HepG2 (cell line): Measurements from ENCODE around the gene PDE6C. TPM values are rescaled to one million over a fixed set of nuclear protein-coding genes. Genes with fewer than 3 reads are reported as not detected.

Experiments
- ATAC-seq: fragments of 200-7000 bp; cut with Tn5 transposase; 3 replicates; pipeline ENCODE4 v1.9.1; 2020; ENCODE audit warnings: mild to moderate bottlenecking, moderate library complexity
- BruUV-seq: library from RNA; stranded (reverse); fragments of 400-500 nt; replicated peaks from 2 replicates; lab custom pipeline; 2021; lab: Mats Ljungman, UMichigan
- CTCF ChIA-PET: fragments of 300-600 bp; formaldehyde crosslinking; extraction: SDS; loops from one replicate; lab custom pipeline; 2021; ENCODE audit warnings: low total read pairs, inconsistent platforms, low intra/inter-chr PET ratio; lab: Yijun Ruan, JAX
- POLR2A ChIA-PET: fragments of 350-600 bp; sonication (Branson Sonifier 250); formaldehyde crosslinking; loops from one replicate; lab custom pipeline; 2020; ENCODE audit warnings: antibody characterized with exemption, inconsistent platforms; lab: Yijun Ruan, JAX
- DNase-seq: peaks from one replicate; pipeline ENCODE4 v3.0.0-alpha.2; 2015; ENCODE audit warnings: low spot score
- FAIRE-seq: peaks from 3 replicates; lab custom pipeline; 2011; peaks lifted over from hg19 to GRCh38; lab: Jason Lieb, UNC
- H2AFZ ChIP-seq: one replicate; pipeline ENCODE4 v1.6.1; 2011; ENCODE audit warnings: low read length, inconsistent platforms
- H3K27ac ChIP-seq: fragments of 300-600 bp; 3 replicates; pipeline ENCODE4 v1.8.0; 2011; ENCODE audit warnings: mixed run types, mild to moderate bottlenecking, mixed read lengths, low read length, inconsistent platforms; ENCODE audit not compliant: insufficient read depth; ENCODE audit errors: extremely low read length
- H3K27me3 ChIP-seq, 2 experiments: fragments of 200-600 bp in 1 of 2; 2 replicates in 1 of 2; 3 replicates in 1 of 2; pipeline versions ENCODE4 v1.6.0 to v1.8.0; 2011; ENCODE audit warnings: low read length in 2 of 2, mild to moderate bottlenecking in 2 of 2, moderate library complexity in 2 of 2, inconsistent platforms in 1 of 2; ENCODE audit not compliant: insufficient read depth in 2 of 2, control insufficient read depth in 1 of 2
- H3K36me3 ChIP-seq, 2 experiments: fragments of 200-600 bp in 1 of 2; replicated peaks in 1 of 2; 2 replicates in 1 of 2; 3 replicates in 1 of 2; pipeline versions ENCODE4 v1.5.1 to v1.8.0; 2011; ENCODE audit warnings: low read length in 2 of 2, inconsistent platforms in 1 of 2; ENCODE audit not compliant: insufficient read depth in 2 of 2, control insufficient read depth in 1 of 2
- H3K4me1 ChIP-seq: 2 replicates; pipeline ENCODE4 v1.5.1; 2012; ENCODE audit warnings: low read length, inconsistent platforms; ENCODE audit not compliant: insufficient read depth
- H3K4me2 ChIP-seq: 2 replicates; pipeline ENCODE4 v1.6.0; 2011; ENCODE audit warnings: low read depth, low read length, inconsistent platforms
- H3K4me3 ChIP-seq, 3 experiments: fragments of 200-600 bp in 1 of 3; sonication (generic), shearing (Covaris generic) in 1 of 3; replicated peaks in 1 of 3; 2 replicates each; pipeline ENCODE4 v1.5.1; 2011 to 2016; ENCODE audit warnings: low read length in 3 of 3, inconsistent platforms in 2 of 3, low read depth in 2 of 3, mild to moderate bottlenecking in 2 of 3, control low read depth in 1 of 3, mixed read lengths in 1 of 3; ENCODE audit not compliant: insufficient read depth in 1 of 3
- H3K79me2 ChIP-seq: one replicate; pipeline ENCODE4 v1.6.1; 2011; ENCODE audit warnings: low read length, inconsistent platforms; ENCODE audit not compliant: insufficient read depth
- H3K9ac ChIP-seq: 2 replicates; pipeline ENCODE4 v1.6.0; 2011; ENCODE audit warnings: mild to moderate bottlenecking, low read depth, low read length, inconsistent platforms; ENCODE audit not compliant: insufficient read depth
- H3K9me3 ChIP-seq: 2 replicates; pipeline ENCODE4 v1.5.1; 2012; ENCODE audit warnings: mild to moderate bottlenecking, low read length
- H4K20me1 ChIP-seq: 2 replicates; pipeline ENCODE4 v1.6.0; 2011; ENCODE audit warnings: inconsistent platforms, mild to moderate bottlenecking, low read length, moderate library complexity; ENCODE audit not compliant: insufficient read depth
- ARID2 ChIP-seq: sonication (generic); formaldehyde crosslinking; IDR thresholded peaks from 2 replicates; pipeline ENCODE4 v1.8.1; 2022; ENCODE audit warnings: mild to moderate bottlenecking, missing genetic modification reagents, borderline replicate concordance
- CCDC6 ChIP-seq: sonication (generic); formaldehyde crosslinking; IDR thresholded peaks from 2 replicates; pipeline ENCODE4 v1.8.1; 2022; ENCODE audit warnings: mild to moderate bottlenecking, missing genetic modification reagents, moderate library complexity
- HDAC2 ChIP-seq: sonication (generic); formaldehyde crosslinking; IDR thresholded peaks from 2 replicates; pipeline ENCODE4 v1.4.0; 2020; ENCODE audit warnings: missing genetic modification reagents
- HMGA1 ChIP-seq: sonication (generic); formaldehyde crosslinking; conservative IDR thresholded peaks from 2 replicates; pipeline ENCODE4 v1.4.0; 2020; ENCODE audit warnings: missing genetic modification reagents
- HMGXB4 ChIP-seq, 2 experiments: sonication (generic) in 1 of 2; formaldehyde crosslinking in 1 of 2; IDR thresholded peaks; 2 replicates each; pipeline versions ENCODE4 v1.4.0 to v1.6.1; 2018 to 2020; ENCODE audit warnings: missing genetic modification reagents in 2 of 2, borderline replicate concordance in 1 of 2, low read depth in 1 of 2, mild to moderate bottlenecking in 1 of 2, missing biosample characterization in 1 of 2
- KAT7 ChIP-seq: IDR thresholded peaks from 2 replicates; pipeline ENCODE4 v1.6.1; 2018; ENCODE audit warnings: borderline replicate concordance, missing compliant biosample characterization
- MED8 ChIP-seq: sonication (generic); formaldehyde crosslinking; IDR thresholded peaks from 2 replicates; pipeline ENCODE4 v1.8.1; 2023; ENCODE audit warnings: mild to moderate bottlenecking, missing genetic modification reagents; ENCODE audit not compliant: insufficient replicate concordance
- MTERF4 ChIP-seq: sonication (generic); formaldehyde crosslinking; IDR thresholded peaks from 2 replicates; pipeline ENCODE4 v1.8.0; 2023; ENCODE audit warnings: mild to moderate bottlenecking, missing genetic modification reagents
- PAF1 ChIP-seq: IDR thresholded peaks from 2 replicates; pipeline ENCODE4 v1.6.1; 2016; ENCODE audit warnings: missing genetic modification reagents, missing compliant biosample characterization
- ZC3H13 ChIP-seq: sonication (generic); formaldehyde crosslinking; IDR thresholded peaks from 2 replicates; pipeline ENCODE4 v1.8.1; 2023; ENCODE audit warnings: mild to moderate bottlenecking, missing genetic modification reagents, moderate library complexity
- ZHX2 ChIP-seq, 2 experiments: sonication (generic) in 1 of 2; formaldehyde crosslinking in 1 of 2; IDR thresholded peaks; 2 replicates each; pipeline versions ENCODE4 v1.6.1 to v1.9.0; 2014 to 2022; ENCODE audit warnings: antibody characterized with exemption in 1 of 2, borderline replicate concordance in 1 of 2, inconsistent platforms in 1 of 2, low read depth in 1 of 2, missing genetic modification reagents in 1 of 2
- ZNF207 ChIP-seq: fragments of 450-650 bp; IDR thresholded peaks from 2 replicates; pipeline ENCODE4 v1.6.1; 2016; ENCODE audit warnings: antibody characterized with exemption, borderline replicate concordance
- ZNF598 ChIP-seq: sonication (generic); formaldehyde crosslinking; IDR thresholded peaks from 2 replicates; pipeline ENCODE4 v1.5.1; 2020; ENCODE audit warnings: mild to moderate bottlenecking, missing genetic modification reagents, borderline replicate concordance
- ZNF629 ChIP-seq: sonication (generic); formaldehyde crosslinking; conservative IDR thresholded peaks from 2 replicates; pipeline ENCODE4 v1.5.0; 2020; ENCODE audit warnings: missing genetic modification reagents
- ZSCAN25 ChIP-seq: sonication (generic); formaldehyde crosslinking; IDR thresholded peaks from 2 replicates; pipeline ENCODE4 v1.8.0; 2022; ENCODE audit warnings: mild to moderate bottlenecking, missing genetic modification reagents
- WGBS: methylation state at CpG from one replicate; pipeline ENCODE4 v1.1.6; 2017; ENCODE audit warnings: low lambda C conversion rate; 5-methylcytosine and 5-hydroxymethylcytosine counted together
- in situ Hi-C: cut with HindIII; loops from 2 replicates; pipeline ENCODE4 v1.10.0; 2017; ENCODE audit warnings: low pct_unique_long_range_greater_than_20kb; ENCODE audit not compliant: extremely low pct_ligation_motif_present
- intact Hi-C: fragments of 100-400 bp; cut with micrococcal nuclease; formaldehyde crosslinking; loops from one replicate; pipeline ENCODE4 v1.10.0; 2022; ENCODE audit not compliant: unreplicated experiment
- polyA plus RNA-seq, 8 experiments: library from polyadenylated mRNA; depleted of rRNA in 3 of 8; stranded (reverse) in 7 of 8; unstranded in 1 of 8; fragments of >200 nt; fragmentation: Illumina TruSeq in 4 of 8; extraction: Trizol in 4 of 8; gene quantifications; 2 replicates each; pipeline versions ENCODE4 v1.2.1 to v1.2.3, GENCODE V29; 2011 to 2016; ENCODE audit warnings: low read depth in 4 of 8, missing spikeins in 1 of 8, mixed read lengths in 1 of 8; ENCODE audit not compliant: insufficient read depth in 1 of 8
- total RNA-seq, 5 experiments: library from RNA; depleted of rRNA; stranded (reverse); fragments of >200 nt; fragmentation: Illumina TruSeq; extraction: Trizol; gene quantifications; 2 replicates each; pipeline ENCODE4 v1.2.3, GENCODE V29; 2016; ENCODE audit warnings: low read depth in 1 of 5

PDE6C gene
- total and polyA plus RNA-seq, 2 of the 13 experiments (the other 11 are each of a cell fraction or from before 2014, with no cell fraction given): 0.64 TPM; not detected in 1

GRCh38 chr10:93599778-93600177, 12.6 kb upstream of the PDE6C start:
- TSS peak; percentile 45 for BruUV-seq
- Histone ChIP-seq H3K27ac (peak overlapping the region; percentile 99), H3K4me1 (peaks cover 75% of the 10 kb centered on the region), H3K27me3 (no peaks in the 10 kb centered on the region; a peak in 1 of 5 replicates), H3K4me3 (peak overlapping the region; percentile 79 to 87 (median 84)), H3K4me2 (peak overlapping the region; percentile 94), H4K20me1 (peaks cover 53% of the 10 kb centered on the region), H2AFZ (no peak overlapping the region), H3K9me3 (no peaks in the 10 kb centered on the region), H3K79me2 (peaks cover 32% of the 10 kb centered on the region), H3K9ac (peak overlapping the region; percentile 94), H3K36me3 (peaks cover 2 to 36% of the 10 kb centered on the region in 2 experiments)
- in situ Hi-C loops: no loop called here
- ATAC-seq (no peak), DNase-seq (no peak), FAIRE-seq (no peak)
- 7% methylated on average over 4 of the region's 4 CpGs for WGBS
- POLR2A ChIA-PET: interaction anchor here (0.6 to 1.8 kb wide), 5 partner anchors 9 to 102 kb away, joined by 3 to 16 read pairs (median 5); no protein-coding TSS in a partner anchor
- intact Hi-C loops: loop anchor here (5.0 to 10.0 kb wide), 2 partner anchors 55 to 73 kb away; no protein-coding TSS in a partner anchor
- CTCF ChIA-PET: no interaction called here
- TF ChIP-seq HMGA1: no peak
- 0 out of 2 replicates have a peak, but pooled peaks have one; percentile 24 for TF ChIP-seq ZNF598 (CRISPR knock-in tag)
- peak; percentile 60; the same call in 1 of the 2 replicates for TF ChIP-seq ARID2 (CRISPR knock-in tag)
- 0 out of 2 replicates have a peak, but pooled peaks have one; percentile 21 for TF ChIP-seq ZC3H13
- TF ChIP-seq MTERF4 (CRISPR knock-in tag): no peak
- no peak for TF ChIP-seq ZHX2 (IDR thresholded peaks at IDR 0.05; ENCODE audit: low read depth)
- TF ChIP-seq ZHX2 (CRISPR knock-in tag; IDR thresholded peaks at IDR 0.05; ENCODE audit: borderline replicate concordance): no peak
- no peak for TF ChIP-seq ZNF207
- TF ChIP-seq MED8 (CRISPR knock-in tag): no peak
- no peak for TF ChIP-seq CCDC6 (CRISPR knock-in tag)
- TF ChIP-seq ZNF629: no peak
- 0 out of 2 replicates have a peak, but pooled peaks have one; percentile 33 for TF ChIP-seq PAF1 (CRISPR knock-in tag)
- 0 out of 2 replicates have a peak, but pooled peaks have one; percentile 3 for TF ChIP-seq HDAC2 (CRISPR knock-in tag)
- 0 out of 2 replicates have a peak, but pooled peaks have one; percentile 24 for TF ChIP-seq KAT7 (CRISPR knock-in tag)
- TF ChIP-seq ZSCAN25 (CRISPR knock-in tag): 0 out of 2 replicates have a peak, but pooled peaks have one; percentile 11
- TF ChIP-seq HMGXB4 (CRISPR knock-in tag; IDR thresholded peaks at IDR 0.05; ENCODE audit: borderline replicate concordance in 1 of 2, low read depth in 1 of 2): 0 out of 4 replicates have a peak, but pooled peaks of 1 of the 2 experiments have one; percentile 37
